ENCODE measurements around the gene SEC14L5. TPM values are rescaled to one million over a fixed set of nuclear protein-coding genes. Genes with fewer than 3 reads are reported as not detected.

SEC14L5 gene
- total RNA-seq, 1 experiment from 2014 or later: not detected

DNA sequence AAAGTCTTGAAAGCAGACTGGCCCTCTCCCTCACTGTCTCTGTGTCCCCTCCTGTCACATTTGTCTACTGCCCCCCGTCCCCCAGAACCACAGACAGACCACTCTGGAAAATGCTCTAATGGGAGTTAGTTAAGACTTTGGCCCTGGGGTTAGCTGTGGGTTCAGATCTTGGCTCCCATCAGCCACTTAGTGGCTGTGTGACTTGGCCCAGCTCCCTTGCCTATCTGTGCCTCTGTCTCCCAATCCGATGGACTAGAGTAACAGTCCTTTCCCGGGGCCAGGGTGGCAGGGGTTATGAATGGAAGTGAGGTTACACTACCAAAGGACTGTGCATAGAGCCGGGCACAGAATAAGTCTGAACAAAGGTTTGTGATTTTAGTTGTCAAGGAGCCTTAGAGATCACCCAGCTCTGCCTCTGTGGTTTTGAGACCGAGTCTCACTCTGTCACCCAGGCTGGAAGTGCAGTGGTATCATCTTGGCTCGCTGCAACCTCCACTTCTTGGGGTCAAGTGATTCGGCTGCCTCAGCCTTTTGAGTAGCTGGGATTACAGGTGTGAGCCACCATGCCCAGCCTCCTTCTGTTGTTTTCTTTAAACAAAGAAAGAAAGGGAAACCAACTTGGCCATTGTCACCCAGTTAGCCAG, 44.9 kb upstream of the SEC14L5 start:
- Histone ChIP-seq H3K36me3 (ENCODE audit: low read depth, low read length) (no peaks in the 10 kb centered on the region), H3K27ac (ENCODE audit: low read length) (no peak overlapping the region), H4K20me1 (ENCODE audit: low read length) (no peaks in the 10 kb centered on the region), H3K9ac (ENCODE audit: low read length) (no peak overlapping the region), H3F3A (ENCODE audit: low read length, unreplicated experiment) (no peaks in the 10 kb centered on the region), H3K27me3 (ENCODE audit: low read length) (no peaks in the 10 kb centered on the region), H2AFZ (ENCODE audit: low read length) (no peak overlapping the region), H3K4me3 (ENCODE audit: low read length) (no peak overlapping the region), H3K79me2 (ENCODE audit: low read length) (no peaks in the 10 kb centered on the region), H3K4me1 (ENCODE audit: insufficient read depth, low read length) (peaks cover 14% of the 10 kb centered on the region), H3K9me3 (ENCODE audit: low read length) (no peaks in the 10 kb centered on the region), H3K4me2 (ENCODE audit: low read length) (no peak overlapping the region), H3K9me2 (replicated peaks; ENCODE audit: low read length) (no peaks in the 10 kb centered on the region)
- ATAC-seq: no peak
- CTCF ChIA-PET: no interaction called here
- DNase-seq: no peak
- no TSS peak for BruUV-seq (replicated peaks)
- intact Hi-C loops (cut with micrococcal nuclease): no loop called here
- POLR2A ChIA-PET (ENCODE audit: unreplicated experiment): no interaction called here
- no peak for TF ChIP-seq CTCF (conservative IDR thresholded peaks at IDR 0.05; ENCODE audit: low read depth, low read length)
- TF ChIP-seq EZH2 (IDR thresholded peaks at IDR 0.05; ENCODE audit: low read length, unreplicated experiment): no peak
- TF ChIP-seq EZH2phosphoT487 (IDR thresholded peaks at IDR 0.05; ENCODE audit: borderline replicate concordance, low read length): no peak

GRCh38 chr16:4913774-4914525, 44.2 kb upstream of the SEC14L5 start:
- Histone ChIP-seq H3K27ac (ENCODE audit: low read length) (no peak overlapping the region), H2AFZ (ENCODE audit: low read length) (no peak overlapping the region), H3K4me2 (ENCODE audit: low read length) (no peak overlapping the region), H3K36me3 (ENCODE audit: low read depth, low read length) (no peaks in the 10 kb centered on the region), H3K9me3 (ENCODE audit: low read length) (no peaks in the 10 kb centered on the region), H3K4me1 (ENCODE audit: insufficient read depth, low read length) (peaks cover 21% of the 10 kb centered on the region), H3K79me2 (ENCODE audit: low read length) (no peaks in the 10 kb centered on the region), H3K27me3 (ENCODE audit: low read length) (no peaks in the 10 kb centered on the region), H3K9me2 (replicated peaks; ENCODE audit: low read length) (no peaks in the 10 kb centered on the region), H3F3A (ENCODE audit: low read length, unreplicated experiment) (no peaks in the 10 kb centered on the region), H3K9ac (ENCODE audit: low read length) (no peak overlapping the region), H4K20me1 (ENCODE audit: low read length) (no peaks in the 10 kb centered on the region), H3K4me3 (ENCODE audit: low read length) (no peak overlapping the region)
- intact Hi-C loops (cut with micrococcal nuclease): no loop called here
- ChIA-PET POLR2A (ENCODE audit: unreplicated experiment) (no interaction called here), CTCF (no interaction called here)
- TF ChIP-seq EZH2 (IDR thresholded peaks at IDR 0.05; ENCODE audit: low read length, unreplicated experiment) (no peak), CTCF (conservative IDR thresholded peaks at IDR 0.05; ENCODE audit: low read depth, low read length) (no peak), EZH2phosphoT487 (IDR thresholded peaks at IDR 0.05; ENCODE audit: borderline replicate concordance, low read length) (no peak)
- no peak for DNase-seq
- ATAC-seq: no peak
- no TSS peak for BruUV-seq (replicated peaks)

Measured in PC-3 (cell line).